SK-N-MC (cell line): ENCODE data around the gene SERINC3.

Source experiments
- DNase-seq: peaks from one replicate; pipeline ENCODE4 v3.0.0-alpha.2; 2011; ENCODE audit warnings: low read depth, low spot score
- H3K27ac ChIP-seq: fragments of 200-600 bp; sonication (generic); 2 replicates; pipeline ENCODE4 v1.5.1; 2016; ENCODE audit warnings: mixed run types
- H3K36me3 ChIP-seq: fragments of 200-600 bp; sonication (generic); 2 replicates; pipeline ENCODE4 v1.6.1; 2017; ENCODE audit warnings: antibody characterized with exemption, low read length, mixed read lengths; ENCODE audit not compliant: insufficient read depth
- H3K4me3 ChIP-seq: fragments of 200-600 bp; sonication (generic); 2 replicates; pipeline ENCODE4 v1.5.1; 2016
- H3K9ac ChIP-seq: fragments of 200-600 bp; sonication (generic); 2 replicates; pipeline ENCODE4 v1.8.0; 2017; ENCODE audit warnings: mixed run types, mixed read lengths; ENCODE audit not compliant: insufficient read length
- H3K9me3 ChIP-seq: fragments of 200-600 bp; sonication (generic); 2 replicates; pipeline ENCODE4 v1.6.1; 2017; ENCODE audit warnings: low read depth, mild to moderate bottlenecking, antibody characterized with exemption, low read length, moderate library complexity, mixed read lengths
- EZH2 ChIP-seq: fragments of 200-600 bp; sonication (generic); IDR thresholded peaks from one replicate; pipeline ENCODE4 v1.6.1; 2017; ENCODE audit warnings: antibody characterized with exemption
- FOXP2 ChIP-seq: optimal IDR thresholded peaks from 2 replicates; pipeline ENCODE3; 2011; ENCODE audit warnings: mild to moderate bottlenecking, moderate library complexity; ENCODE audit not compliant: insufficient read depth; ENCODE audit errors: extremely low read length, control extremely low read depth
- POLR2AphosphoS5 ChIP-seq: IDR thresholded peaks from 2 replicates; pipeline ENCODE4 v1.6.1; 2012; ENCODE audit warnings: mild to moderate bottlenecking, low read depth, low read length, borderline replicate concordance

SERINC3 gene

DNA sequence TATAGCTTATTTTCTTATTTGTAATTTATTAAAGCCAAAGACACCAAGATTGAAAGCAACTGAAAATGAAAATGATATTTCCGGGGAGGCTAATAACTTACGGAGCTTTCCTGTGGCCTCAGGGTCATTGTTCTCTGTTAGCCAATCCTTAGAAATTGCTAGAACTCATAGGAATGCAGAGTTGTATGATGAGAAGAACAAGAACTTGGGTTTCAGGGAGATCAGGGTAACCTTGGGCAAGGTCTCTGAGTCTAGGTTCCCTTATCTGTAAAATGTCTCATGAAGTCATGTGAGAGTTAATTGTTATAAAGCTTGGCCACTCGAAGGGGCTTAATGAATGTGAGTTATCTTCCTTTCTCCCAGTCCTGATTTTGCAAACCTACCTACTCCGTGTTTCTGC lies 20.1 kb upstream of the SERINC3 start:
- Histone ChIP-seq H3K36me3 (no peaks in the 10 kb centered on the region), H3K9ac (no peak overlapping the region), H3K4me3 (no peak overlapping the region), H3K9me3 (no peaks in the 10 kb centered on the region), H3K27ac (no peak overlapping the region)
- DNase-seq: no peak
- TF ChIP-seq POLR2AphosphoS5 (no peak), FOXP2 (no peak), EZH2 (no peak)

DNA sequence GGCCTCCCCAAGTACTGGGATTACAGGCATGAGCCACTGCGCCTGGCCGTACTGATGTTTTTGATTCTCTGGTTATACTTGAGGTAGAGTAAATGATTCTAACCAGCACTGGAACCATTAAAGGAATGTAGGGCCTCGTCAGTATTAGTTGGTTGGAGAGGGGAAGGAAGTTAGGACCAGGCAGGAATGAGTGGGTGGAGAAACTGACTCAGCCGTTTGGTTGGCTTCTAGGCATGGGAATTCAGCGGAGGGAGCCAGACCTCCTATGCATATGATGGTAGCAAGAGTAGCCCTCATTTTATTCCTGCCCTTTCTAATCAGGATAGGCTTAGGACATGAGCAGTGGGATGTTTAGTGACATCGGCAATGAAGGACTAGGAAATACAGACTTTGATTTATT lies 19.0 kb upstream of the SERINC3 start:
- H3K4me3 ChIP-seq: no peak overlapping the region
- DNase-seq: no peak
- no peak overlapping the region for H3K27ac ChIP-seq
- no peak overlapping the region for H3K9ac ChIP-seq
- H3K36me3 ChIP-seq: no peaks in the 10 kb centered on the region
- H3K9me3 ChIP-seq: no peaks in the 10 kb centered on the region
- TF ChIP-seq EZH2 (no peak), FOXP2 (no peak), POLR2AphosphoS5 (no peak)

DNA sequence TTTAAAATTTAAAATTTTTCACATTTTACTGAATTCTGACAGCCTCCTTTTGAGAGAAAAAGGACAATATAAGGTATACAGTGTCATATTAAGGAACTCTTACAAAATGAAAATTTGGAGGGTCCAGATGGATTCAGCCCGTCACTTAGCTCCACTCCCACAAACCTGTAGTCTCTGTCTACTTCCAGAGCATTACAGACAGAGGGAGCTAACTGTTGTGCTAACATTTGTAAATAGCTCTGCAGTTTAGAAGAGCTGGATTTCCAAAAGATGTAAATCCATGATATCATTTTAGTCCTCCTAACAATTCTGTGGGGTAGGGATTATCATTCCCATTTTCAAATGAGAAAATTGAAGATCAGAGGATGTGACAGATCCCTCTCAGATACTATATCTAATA lies 16.1 kb upstream of the SERINC3 start:
- TF ChIP-seq EZH2 (no peak), POLR2AphosphoS5 (no peak), FOXP2 (no peak)
- no peak overlapping the region for H3K4me3 ChIP-seq
- H3K27ac ChIP-seq: no peak overlapping the region
- H3K9ac ChIP-seq: no peak overlapping the region
- H3K9me3 ChIP-seq: no peaks in the 10 kb centered on the region
- no peaks in the 10 kb centered on the region for H3K36me3 ChIP-seq
- DNase-seq: no peak

- Histone ChIP-seq H3K27ac (no peak overlapping the region), H3K4me3 (no peak overlapping the region), H3K36me3 (no peaks in the 10 kb centered on the region), H3K9ac (no peak overlapping the region), H3K9me3 (no peaks in the 10 kb centered on the region)
- no peak for DNase-seq
- TF ChIP-seq EZH2 (no peak), FOXP2 (no peak), POLR2AphosphoS5 (no peak)
Measured at GRCh38 chr20:44536175-44536574, 14.3 kb upstream of the SERINC3 start.

DNA sequence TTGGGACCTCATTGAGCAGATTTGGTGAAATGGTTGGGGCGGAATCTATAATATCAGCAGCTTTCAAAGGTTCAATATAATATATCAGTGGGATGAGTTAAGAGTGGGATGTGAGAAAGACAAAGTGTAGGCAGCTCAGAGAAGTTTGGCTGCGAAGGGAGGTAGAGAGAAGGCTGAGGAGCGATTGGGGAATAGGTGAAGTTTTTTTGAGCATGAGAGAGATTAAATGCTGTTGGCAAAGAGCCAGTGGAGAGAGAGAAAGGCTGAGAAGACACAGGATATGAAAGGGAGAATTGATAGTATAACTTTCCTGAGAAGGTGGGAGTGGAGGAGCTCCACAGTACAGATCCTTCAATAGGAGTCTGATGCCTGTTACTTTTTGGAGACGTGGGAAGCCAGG lies 12.1 kb upstream of the SERINC3 start:
- Histone ChIP-seq H3K36me3 (no peaks in the 10 kb centered on the region), H3K9me3 (no peaks in the 10 kb centered on the region), H3K9ac (no peak overlapping the region), H3K27ac (no peak overlapping the region), H3K4me3 (no peak overlapping the region)
- DNase-seq: no peak
- TF ChIP-seq EZH2 (no peak), FOXP2 (no peak), POLR2AphosphoS5 (no peak)

DNA sequence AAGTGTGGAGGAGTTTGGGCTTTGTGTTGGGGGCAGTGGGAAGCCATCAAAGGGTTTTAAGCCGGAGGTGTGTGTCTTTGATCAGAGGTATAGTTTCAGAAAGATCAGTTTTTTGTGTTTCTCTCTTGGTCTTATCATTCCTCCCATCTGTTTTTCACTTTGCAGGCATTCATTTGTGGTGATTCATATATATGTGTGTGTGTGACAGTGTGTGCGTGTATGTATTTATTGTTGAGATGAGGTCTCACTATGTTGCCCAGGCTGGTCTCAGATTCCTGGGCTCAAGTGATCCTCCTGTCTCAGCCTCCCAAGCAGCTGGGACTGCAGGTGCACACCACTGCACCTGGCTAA lies 11.1 kb upstream of the SERINC3 start:
- no peaks in the 10 kb centered on the region for H3K36me3 ChIP-seq
- DNase-seq: no peak
- H3K4me3 ChIP-seq: peak overlapping the region; percentile 84; the same call in 1 of the 2 replicates
- no peak overlapping the region for H3K9ac ChIP-seq
- no peak overlapping the region for H3K27ac ChIP-seq
- TF ChIP-seq POLR2AphosphoS5 (no peak), EZH2 (no peak), FOXP2 (no peak)
- no peaks in the 10 kb centered on the region for H3K9me3 ChIP-seq

DNA sequence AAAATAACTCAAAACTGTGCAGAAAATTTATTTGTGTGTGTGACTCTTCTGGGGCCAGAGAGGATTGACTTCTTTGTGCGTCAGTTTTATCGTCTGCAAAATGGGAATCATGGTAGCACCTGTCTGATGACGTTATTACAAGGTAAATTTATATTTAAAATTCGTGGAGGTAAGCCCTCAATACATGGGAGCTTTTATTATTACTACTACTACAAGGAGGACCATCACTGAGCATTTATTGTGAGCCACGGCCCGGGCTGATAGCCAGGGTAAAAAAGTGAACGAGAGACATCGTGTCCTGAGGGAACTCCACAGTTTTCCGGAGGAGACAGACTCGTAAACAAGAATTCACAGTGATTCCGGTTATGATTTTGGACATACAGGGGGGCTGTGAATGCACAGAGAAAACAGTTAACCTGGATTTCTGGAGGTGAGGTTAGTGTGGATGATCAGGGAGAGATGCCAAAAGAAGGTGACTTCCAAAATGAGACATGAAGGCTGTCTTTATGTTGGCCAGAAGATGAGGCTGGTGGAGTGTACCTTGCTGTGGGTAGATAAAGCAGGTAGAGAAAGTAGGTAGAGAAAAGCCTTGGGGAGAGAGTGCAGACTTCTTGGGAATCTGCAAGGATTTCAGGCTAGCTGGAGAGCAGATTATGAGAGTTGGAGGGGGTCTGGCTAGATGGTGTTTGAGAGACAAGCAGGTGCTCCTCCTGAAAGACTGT lies 10.6 kb upstream of the SERINC3 start:
- DNase-seq: no peak

GRCh38 chr20:44528309-44528708 lies 6.4 kb upstream of the SERINC3 start:
- H3K4me3 ChIP-seq: no peak overlapping the region
- no peaks in the 10 kb centered on the region for H3K9me3 ChIP-seq
- H3K27ac ChIP-seq: no peak overlapping the region
- TF ChIP-seq EZH2 (no peak), FOXP2 (no peak), POLR2AphosphoS5 (no peak)
- DNase-seq: no peak
- no peak overlapping the region for H3K9ac ChIP-seq
- no peaks in the 10 kb centered on the region for H3K36me3 ChIP-seq

More for the DNA sequence above, 10.6 kb upstream of the SERINC3 start:
- no peak overlapping the region for H3K27ac ChIP-seq
- peak overlapping the region; percentile 84 for H3K9ac ChIP-seq
- peak overlapping the region; percentile 84 for H3K4me3 ChIP-seq
- TF ChIP-seq POLR2AphosphoS5 (no peak), FOXP2 (no peak), EZH2 (no peak)
- no peaks in the 10 kb centered on the region for H3K36me3 ChIP-seq
- H3K9me3 ChIP-seq: no peaks in the 10 kb centered on the region

- DNase-seq: no peak
- Histone ChIP-seq H3K9ac (no peak overlapping the region), H3K36me3 (no peaks in the 10 kb centered on the region)
Measured at GRCh38 chr20:44527716-44528199, 5.9 kb upstream of the SERINC3 start.

More at GRCh38 chr20:44527716-44528199, 5.9 kb upstream of the SERINC3 start:
- Histone ChIP-seq H3K4me3 (no peak overlapping the region), H3K9me3 (no peaks in the 10 kb centered on the region), H3K27ac (no peak overlapping the region)
- TF ChIP-seq POLR2AphosphoS5 (no peak), EZH2 (no peak), FOXP2 (no peak)
